ENCODE results near the gene OR51F2.
"Not testable (repeated sequence)": the region's sequence is repeated elsewhere in the genome, so short reads cannot be mapped to it uniquely, and the experiment has no call there.

OR51F2 gene

GRCh38 chr11:4821021-4821420 lies at the start of gene OR51F2:
Gene OR51F2, plus strand, starts transcription at chr11:4821321. Its CDS starts 101 bp downstream, at chr11:4821422.
- DNase-seq (ENCODE audit: low read depth): no peak

DNA sequence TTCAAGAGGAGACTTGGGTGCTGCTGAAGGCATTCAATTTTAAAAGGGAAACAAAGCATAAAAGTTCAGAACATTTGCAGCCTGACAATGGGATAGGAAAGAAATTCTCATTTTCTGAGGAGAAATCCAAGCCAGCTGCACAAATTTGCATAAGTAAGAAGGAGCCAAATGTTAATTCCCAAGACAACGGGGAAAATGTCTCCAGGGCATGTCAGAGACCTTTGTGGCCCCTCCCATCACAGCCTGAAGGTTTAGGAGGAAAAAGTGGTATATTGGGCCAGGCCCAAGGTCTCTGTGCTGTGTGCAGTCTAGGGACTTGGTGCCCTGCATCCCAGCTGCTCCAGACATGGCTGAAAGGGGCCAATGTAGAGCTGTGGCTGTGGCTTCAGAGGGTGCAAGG lies 38.7 kb upstream of the OR51F2 start:
- DNase-seq (ENCODE audit: low read depth): no peak

GRCh38 chr11:4797206-4797605 lies 23.9 kb upstream of the OR51F2 start:
- no peak for DNase-seq (ENCODE audit: low read depth)

- no peak for DNase-seq (ENCODE audit: low read depth)
Measured at GRCh38 chr11:4798427-4799183, 22.5 kb upstream of the OR51F2 start.

- not testable (repeated sequence) for DNase-seq (ENCODE audit: low read depth)
Measured at GRCh38 chr11:4801316-4801715, 19.8 kb upstream of the OR51F2 start.

DNA sequence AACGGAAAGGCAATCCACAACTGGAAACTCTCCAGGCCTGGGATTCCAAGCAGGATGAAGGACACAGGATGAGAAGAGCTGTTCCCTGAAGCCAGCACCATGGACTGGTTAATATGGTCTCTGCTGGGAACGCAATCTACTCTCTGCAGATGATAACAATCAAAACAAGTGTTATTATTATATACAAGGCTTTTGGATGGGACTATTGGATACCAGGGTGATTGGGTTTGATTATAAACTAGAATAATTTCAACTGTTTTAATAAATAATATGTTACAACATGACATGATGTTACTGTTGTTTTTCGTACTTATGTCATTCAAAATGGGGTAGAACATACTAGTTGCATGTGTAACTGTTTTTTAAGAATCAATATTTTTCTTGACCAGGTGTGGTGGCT lies 16.8 kb upstream of the OR51F2 start, which contains the start of gene OR52R1:
OR52R1 (minus strand) TSS at position 101 of the 400 bp plus-strand sequence; CDS start at position 101, 0 bp downstream.
- DNase-seq (ENCODE audit: low read depth): no peak

GRCh38 chr11:4808476-4808875 lies 12.6 kb upstream of the OR51F2 start:
- no peak for DNase-seq (ENCODE audit: low read depth)

DNA sequence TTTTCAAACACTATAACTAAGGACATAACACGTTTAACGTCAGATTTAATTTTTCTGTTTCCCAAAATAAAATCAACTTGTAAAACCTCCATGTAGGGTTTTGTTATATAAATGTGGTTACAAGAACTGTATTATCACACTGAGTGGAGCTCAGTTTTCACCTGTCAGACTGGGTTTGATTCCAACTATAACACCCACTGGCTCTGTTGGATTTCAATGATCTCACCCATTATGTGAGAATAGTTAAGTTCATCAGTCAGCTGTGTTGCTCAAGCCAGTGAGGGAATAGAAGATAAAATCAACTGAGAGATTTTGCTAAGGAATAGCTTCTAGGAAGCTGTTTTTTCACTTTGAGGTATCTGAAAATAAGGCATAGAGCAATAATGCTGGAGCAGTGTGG lies 11.9 kb upstream of the OR51F2 start:
- no peak for DNase-seq (ENCODE audit: low read depth)

DNA sequence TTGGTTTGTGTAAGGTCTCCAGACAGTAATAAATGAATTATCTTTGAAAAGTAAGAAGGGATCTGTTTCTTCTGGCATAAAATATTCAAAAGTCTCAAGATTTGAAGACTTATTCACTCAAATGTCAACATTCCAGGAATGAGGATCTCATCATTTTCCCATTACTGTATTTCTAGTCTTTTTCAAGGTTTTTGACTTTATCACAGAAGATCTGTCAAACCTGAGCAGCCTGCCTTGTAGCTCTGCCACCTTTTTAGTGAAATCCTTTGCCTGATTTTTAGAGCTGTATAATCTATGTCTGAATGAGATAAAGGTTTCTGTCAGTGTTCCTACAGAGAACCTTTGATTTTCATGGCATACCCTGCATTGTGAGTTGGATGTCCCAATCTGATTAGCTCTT lies 4.0 kb downstream of the OR51F2 start:
- no peak for DNase-seq (ENCODE audit: low read depth)

- no peak for DNase-seq (ENCODE audit: low read depth)
Measured at GRCh38 chr11:4826425-4826824, 5.3 kb downstream of the OR51F2 start.

DNA sequence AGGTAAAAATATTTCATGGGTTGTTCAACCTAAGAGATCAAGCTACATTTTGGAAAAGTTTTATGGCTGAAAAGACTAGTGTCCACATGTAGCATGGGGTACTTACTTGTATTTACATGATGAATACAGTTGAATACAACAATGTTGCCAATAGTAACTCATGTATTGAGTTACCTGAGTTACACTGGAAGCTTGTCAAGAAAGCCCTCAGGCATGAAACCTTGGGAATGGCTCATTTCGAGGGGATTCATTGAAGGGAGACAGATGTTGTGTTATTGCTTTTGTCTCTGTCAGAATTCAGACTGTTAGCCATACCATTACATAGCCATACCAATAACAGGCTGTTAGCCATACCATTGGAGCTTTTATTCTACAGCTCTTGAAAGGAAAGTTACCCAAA lies 9.2 kb downstream of the OR51F2 start:
- DNase-seq (ENCODE audit: low read depth): no peak

DNA sequence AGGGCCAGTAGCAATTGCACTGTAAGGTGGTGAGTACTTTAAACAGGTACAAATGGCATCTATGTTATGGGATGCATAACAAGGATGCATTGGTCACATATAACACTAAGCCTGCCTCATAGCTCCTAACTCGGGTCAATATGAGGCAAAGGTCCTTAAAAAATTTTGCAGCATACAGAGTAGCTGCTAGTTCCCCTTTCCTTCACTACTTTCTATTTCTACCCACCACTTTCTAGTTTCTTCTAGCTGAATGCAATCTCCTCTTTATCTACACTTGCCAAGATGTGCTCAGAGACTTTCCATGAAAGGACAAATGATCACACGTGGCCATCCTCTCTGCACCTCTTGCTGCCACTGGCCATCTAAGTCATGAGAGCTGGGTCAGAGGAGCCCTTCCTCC lies 9.8 kb downstream of the OR51F2 start:
- DNase-seq (ENCODE audit: low read depth): no peak

DNA sequence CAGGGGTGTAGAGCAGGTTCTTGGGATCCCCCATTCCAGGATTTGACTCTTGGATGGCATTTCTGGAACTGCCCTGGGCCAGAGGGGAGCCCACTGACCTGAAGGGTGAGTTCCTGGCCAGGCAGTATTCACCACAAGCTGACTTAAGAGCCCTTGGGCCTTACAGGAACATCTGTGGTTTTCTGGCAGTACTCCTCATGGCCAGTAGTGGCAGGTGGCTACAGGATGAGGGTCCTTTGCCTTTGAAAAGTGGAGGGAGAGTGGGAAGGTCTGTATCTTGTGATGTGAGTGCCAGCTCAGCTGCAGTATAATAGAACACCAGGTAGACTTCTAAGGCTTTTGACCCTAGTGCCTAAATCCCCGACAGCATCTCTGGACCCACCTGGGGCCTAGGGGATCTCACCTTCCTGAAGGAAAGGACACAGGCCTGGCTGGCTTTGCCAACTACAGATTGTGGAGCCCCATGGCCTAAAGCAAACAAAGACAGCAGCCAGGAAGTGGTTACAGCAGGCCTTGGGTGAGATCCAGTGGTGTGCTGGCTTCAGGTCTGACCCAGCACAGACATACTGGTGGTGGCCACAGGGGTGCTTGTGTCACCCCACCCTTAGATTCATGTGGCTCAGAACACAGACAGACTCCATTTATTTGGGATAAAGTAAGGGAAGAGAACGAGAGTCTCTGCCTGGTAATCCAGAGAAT lies 18.9 kb downstream of the OR51F2 start:
- no peak for DNase-seq (ENCODE audit: low read depth)

GRCh38 chr11:4848908-4849532 lies 27.9 kb downstream of the OR51F2 start, which contains the start of gene OR51S1:
Gene OR51S1, minus strand, starts transcription at chr11:4849208. Its CDS starts 0 bp downstream, at chr11:4849208.
- no peak for DNase-seq (ENCODE audit: low read depth)

DNA sequence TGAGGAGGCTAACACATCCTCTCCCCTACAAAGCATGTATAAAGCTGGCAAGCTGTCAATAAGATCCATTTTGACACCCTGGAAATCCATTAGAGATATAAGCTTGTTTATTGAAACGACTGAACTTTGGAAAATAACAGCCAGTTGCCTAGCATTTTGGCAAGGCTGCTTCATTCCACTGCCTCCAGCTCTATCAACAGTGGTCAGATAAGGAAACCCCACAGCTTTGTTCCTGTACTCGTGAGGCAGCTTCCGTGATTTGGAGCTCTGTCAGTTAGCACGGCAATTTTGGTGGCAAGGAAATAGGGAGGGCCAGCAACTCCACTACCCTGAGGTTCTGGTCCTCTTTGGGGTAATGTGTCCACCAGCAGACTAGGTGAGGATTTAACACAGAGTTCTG lies 29.9 kb downstream of the OR51F2 start:
- DNase-seq (ENCODE audit: low read depth): no peak

- not testable (repeated sequence) for DNase-seq (ENCODE audit: low read depth)
Measured at GRCh38 chr11:4854286-4854685, 33.2 kb downstream of the OR51F2 start.

DNA sequence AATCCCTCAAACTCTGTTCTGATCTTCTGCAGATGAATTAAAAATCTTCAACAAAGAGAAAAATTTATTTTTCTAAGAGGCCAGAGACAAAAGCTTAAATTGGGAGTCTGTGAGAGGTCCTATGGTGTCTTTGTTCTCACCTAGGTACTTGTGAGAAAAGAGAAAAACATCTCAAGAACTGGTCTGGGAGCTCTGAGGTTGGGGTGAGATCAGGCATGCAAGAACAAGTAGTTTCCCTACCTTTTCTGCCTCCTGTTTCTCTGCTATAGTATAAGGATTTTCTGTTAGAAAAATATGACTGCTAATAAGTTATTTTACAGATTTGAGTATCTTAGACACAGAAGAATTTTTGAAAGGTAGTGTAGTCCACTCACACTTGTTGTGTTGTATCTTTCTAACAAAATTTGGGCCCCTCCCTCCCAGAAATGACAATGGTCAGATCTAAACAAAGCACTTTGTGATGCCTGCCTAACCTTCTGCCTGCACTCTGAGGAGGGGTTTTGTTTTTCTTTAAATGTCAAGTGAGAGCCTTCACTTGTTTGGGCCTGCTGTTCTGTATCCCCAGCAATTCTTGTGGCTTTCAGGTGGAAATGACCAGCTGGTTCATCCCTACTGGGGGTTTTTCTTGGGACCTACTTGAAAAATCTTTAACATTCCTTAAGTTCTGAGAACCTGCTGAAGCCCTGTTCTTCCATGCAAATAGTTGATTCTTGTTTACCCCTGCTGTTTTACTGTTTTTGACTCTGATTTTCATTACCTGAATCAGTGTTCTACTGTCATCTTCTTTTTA lies 41.5 kb downstream of the OR51F2 start:
- DNase-seq (ENCODE audit: low read depth): no peak

DNA sequence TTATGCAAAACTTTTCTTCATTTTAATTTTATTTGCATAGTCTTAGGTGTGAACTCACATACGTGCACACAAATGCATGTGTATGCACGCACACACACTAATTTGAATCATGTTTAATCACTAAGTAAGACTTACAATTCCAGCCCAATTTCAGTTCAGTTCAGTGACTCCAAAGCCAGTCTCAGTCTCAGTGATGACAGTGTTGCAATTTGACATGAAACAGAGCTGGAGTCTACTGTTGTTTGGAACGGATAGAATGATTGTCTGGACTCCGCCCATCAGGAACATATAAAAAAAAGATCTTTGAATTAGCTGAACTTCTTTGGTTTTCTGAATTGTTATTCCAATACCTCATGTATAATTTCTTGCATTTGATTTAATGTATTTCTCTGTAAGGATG lies 42.8 kb downstream of the OR51F2 start:
- no peak for DNase-seq (ENCODE audit: low read depth)

- no peak for DNase-seq (ENCODE audit: low read depth)
Measured at GRCh38 chr11:4865855-4866254, 44.7 kb downstream of the OR51F2 start.
